ENCODE data around the gene ESYT3.
"Not testable (repeated sequence)": the region's sequence is repeated elsewhere in the genome, so short reads cannot be mapped to it uniquely, and the experiment has no call there.

The ESYT3 gene

DNA sequence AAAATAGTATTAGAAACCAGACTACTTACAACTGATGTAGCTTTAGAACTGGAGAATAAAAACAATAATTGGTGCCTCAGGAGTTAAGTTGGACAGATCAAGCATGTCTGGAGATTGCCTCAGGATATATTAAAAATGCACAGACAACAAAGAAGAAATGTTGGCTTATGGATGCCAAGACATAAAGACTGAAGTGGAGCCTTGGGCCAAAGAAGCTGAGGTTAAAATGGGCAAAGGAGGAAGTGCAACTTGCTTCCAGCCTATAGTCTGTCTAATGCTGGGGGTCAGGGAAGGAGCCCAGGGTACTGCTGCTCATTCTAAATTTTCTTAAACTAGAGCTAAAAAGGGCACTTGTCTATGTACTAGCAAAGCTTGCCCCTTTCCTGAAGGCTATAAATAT is 77.5 kb downstream of the ESYT3 start:
- TF ChIP-seq EZH2phosphoT487 (conservative IDR thresholded peaks at IDR 0.05; ENCODE audit: low read length): no peak
- TF ChIP-seq, protein P1, sequence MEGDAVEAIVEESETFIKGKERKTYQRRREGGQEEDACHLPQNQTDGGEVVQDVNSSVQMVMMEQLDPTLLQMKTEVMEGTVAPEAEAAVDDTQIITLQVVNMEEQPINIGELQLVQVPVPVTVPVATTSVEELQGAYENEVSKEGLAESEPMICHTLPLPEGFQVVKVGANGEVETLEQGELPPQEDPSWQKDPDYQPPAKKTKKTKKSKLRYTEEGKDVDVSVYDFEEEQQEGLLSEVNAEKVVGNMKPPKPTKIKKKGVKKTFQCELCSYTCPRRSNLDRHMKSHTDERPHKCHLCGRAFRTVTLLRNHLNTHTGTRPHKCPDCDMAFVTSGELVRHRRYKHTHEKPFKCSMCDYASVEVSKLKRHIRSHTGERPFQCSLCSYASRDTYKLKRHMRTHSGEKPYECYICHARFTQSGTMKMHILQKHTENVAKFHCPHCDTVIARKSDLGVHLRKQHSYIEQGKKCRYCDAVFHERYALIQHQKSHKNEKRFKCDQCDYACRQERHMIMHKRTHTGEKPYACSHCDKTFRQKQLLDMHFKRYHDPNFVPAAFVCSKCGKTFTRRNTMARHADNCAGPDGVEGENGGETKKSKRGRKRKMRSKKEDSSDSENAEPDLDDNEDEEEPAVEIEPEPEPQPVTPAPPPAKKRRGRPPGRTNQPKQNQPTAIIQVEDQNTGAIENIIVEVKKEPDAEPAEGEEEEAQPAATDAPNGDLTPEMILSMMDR (IDR thresholded peaks at IDR 0.05; ENCODE audit: insufficient read depth, low read length, poor library complexity, severe bottlenecking): no peak
- Histone ChIP-seq H3K36me3 (ENCODE audit: low read length) (no peaks in the 10 kb centered on the region), H3K79me2 (ENCODE audit: insufficient read depth, low read length) (no peaks in the 10 kb centered on the region), H4K20me1 (ENCODE audit: low read depth, low read length) (no peaks in the 10 kb centered on the region), H3K9ac (ENCODE audit: low read length) (no peak overlapping the region), H3K27ac (ENCODE audit: low read depth, low read length) (no peak overlapping the region), H3K4me2 (ENCODE audit: low read depth, low read length, poor library complexity, severe bottlenecking) (no peak overlapping the region), H3K27me3 (ENCODE audit: low read length) (no peaks in the 10 kb centered on the region), H3K9me2 (replicated peaks; ENCODE audit: insufficient read depth, low read length) (no peaks in the 10 kb centered on the region), H2AFZ (ENCODE audit: low read depth, low read length, severe bottlenecking) (no peak overlapping the region), H3K4me3 (ENCODE audit: insufficient read depth, low read length, poor library complexity, severe bottlenecking) (no peak overlapping the region), H3F3A (ENCODE audit: insufficient read depth) (no peaks in the 10 kb centered on the region), H3K9me3 (ENCODE audit: insufficient read depth, low read length) (no peaks in the 10 kb centered on the region)

DNA sequence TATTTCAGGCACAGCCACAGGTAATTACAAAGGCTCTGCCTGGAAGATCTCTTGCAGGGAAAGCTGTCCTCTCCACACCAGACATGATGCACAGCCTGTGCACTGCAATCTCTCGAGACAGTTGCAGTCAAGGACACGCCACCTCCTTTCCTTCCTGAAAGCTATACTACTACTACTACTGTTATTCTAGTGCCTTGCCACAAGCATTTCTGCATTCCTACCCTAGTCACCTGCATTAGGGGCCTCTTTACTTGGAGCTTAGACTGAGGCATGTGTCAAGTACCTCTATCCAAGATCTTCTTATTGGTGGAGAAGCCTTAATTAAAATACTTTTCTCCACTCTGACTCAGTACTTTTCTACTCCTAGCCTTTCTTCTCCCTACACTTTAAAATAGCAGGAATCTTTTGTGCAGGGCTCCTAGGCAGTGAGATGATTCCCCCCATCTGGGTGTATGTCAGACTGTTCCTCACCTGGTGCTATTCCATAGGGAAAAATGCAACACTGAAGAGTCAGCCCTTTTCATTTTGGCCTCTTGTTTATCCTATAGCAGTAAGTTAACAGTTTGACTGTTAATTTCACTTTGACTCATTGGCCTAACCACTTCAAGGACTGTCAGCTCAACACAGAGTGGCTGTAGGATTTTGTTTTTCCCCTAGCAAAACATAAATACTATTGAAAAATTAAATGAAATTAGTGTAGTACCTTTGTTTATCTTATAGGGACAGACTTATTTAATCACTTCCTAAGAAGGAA is 78.9 kb downstream of the ESYT3 start:
- Histone ChIP-seq H3F3A (ENCODE audit: insufficient read depth) (no peaks in the 10 kb centered on the region), H3K79me2 (ENCODE audit: insufficient read depth, low read length) (no peaks in the 10 kb centered on the region), H3K9ac (ENCODE audit: low read length) (no peak overlapping the region), H3K9me3 (ENCODE audit: insufficient read depth, low read length) (no peaks in the 10 kb centered on the region), H3K4me3 (ENCODE audit: insufficient read depth, low read length, poor library complexity, severe bottlenecking) (no peak overlapping the region), H2AFZ (ENCODE audit: low read depth, low read length, severe bottlenecking) (no peak overlapping the region), H3K9me2 (replicated peaks; ENCODE audit: insufficient read depth, low read length) (no peaks in the 10 kb centered on the region), H4K20me1 (ENCODE audit: low read depth, low read length) (no peaks in the 10 kb centered on the region), H3K27me3 (ENCODE audit: low read length) (no peaks in the 10 kb centered on the region), H3K27ac (ENCODE audit: low read depth, low read length) (no peak overlapping the region), H3K36me3 (ENCODE audit: low read length) (no peaks in the 10 kb centered on the region), H3K4me2 (ENCODE audit: low read depth, low read length, poor library complexity, severe bottlenecking) (no peak overlapping the region)
- TF ChIP-seq, protein P1 (IDR thresholded peaks at IDR 0.05; ENCODE audit: insufficient read depth, low read length, poor library complexity, severe bottlenecking): no peak
- no peak for TF ChIP-seq EZH2phosphoT487 (conservative IDR thresholded peaks at IDR 0.05; ENCODE audit: low read length)

GRCh38 chr3:138521445-138521844 is 87.0 kb downstream of the ESYT3 start:
- H3K36me3 ChIP-seq (ENCODE audit: low read length); H3K4me3 ChIP-seq (ENCODE audit: insufficient read depth, low read length, poor library complexity, severe bottlenecking); H3F3A ChIP-seq (ENCODE audit: insufficient read depth); H3K27ac ChIP-seq (ENCODE audit: low read depth, low read length); H3K27me3 ChIP-seq (ENCODE audit: low read length); H3K9me3 ChIP-seq (ENCODE audit: insufficient read depth, low read length); H3K79me2 ChIP-seq (ENCODE audit: insufficient read depth, low read length); H4K20me1 ChIP-seq (ENCODE audit: low read depth, low read length); H2AFZ ChIP-seq (ENCODE audit: low read depth, low read length, severe bottlenecking); H3K4me2 ChIP-seq (ENCODE audit: low read depth, low read length, poor library complexity, severe bottlenecking); H3K9me2 ChIP-seq (replicated peaks; ENCODE audit: insufficient read depth, low read length); H3K9ac ChIP-seq (ENCODE audit: low read length): not testable (repeated sequence)
